Spleen (tissue), 7 donors: ENCODE results near the gene IFNLR1.

Source experiments
- CTCF ChIP-seq, 11 experiments: fragments of 200-600 bp in 7 of 11; fragments of 450-650 bp in 4 of 11; sonication (generic) in 4 of 11; IDR thresholded peaks in 8 of 11; conservative IDR thresholded peaks in 3 of 11; 1 replicate in 7 of 11; 2 replicates in 4 of 11; pipeline versions ENCODE4 v1.4.0 to v1.8.0; 2016 to 2021; ENCODE audit warnings: antibody characterized with exemption in 11 of 11, inconsistent platforms in 4 of 11, mild to moderate bottlenecking in 1 of 11
- POLR2AphosphoS5 ChIP-seq, 3 donors: sonication (generic); formaldehyde crosslinking; IDR thresholded peaks; one replicate each; pipeline ENCODE4 v1.5.1; 2017; ENCODE audit warnings: antibody characterized with exemption in 3 of 3
- donor health status: DM: no; HTN: no; CAD: no; lungs with moderate emphysema.
- donor health status: DM: no; HTN: no; CAD: no.
- donor health status: DM: no; HTN: no; CAD: no.

DNA sequence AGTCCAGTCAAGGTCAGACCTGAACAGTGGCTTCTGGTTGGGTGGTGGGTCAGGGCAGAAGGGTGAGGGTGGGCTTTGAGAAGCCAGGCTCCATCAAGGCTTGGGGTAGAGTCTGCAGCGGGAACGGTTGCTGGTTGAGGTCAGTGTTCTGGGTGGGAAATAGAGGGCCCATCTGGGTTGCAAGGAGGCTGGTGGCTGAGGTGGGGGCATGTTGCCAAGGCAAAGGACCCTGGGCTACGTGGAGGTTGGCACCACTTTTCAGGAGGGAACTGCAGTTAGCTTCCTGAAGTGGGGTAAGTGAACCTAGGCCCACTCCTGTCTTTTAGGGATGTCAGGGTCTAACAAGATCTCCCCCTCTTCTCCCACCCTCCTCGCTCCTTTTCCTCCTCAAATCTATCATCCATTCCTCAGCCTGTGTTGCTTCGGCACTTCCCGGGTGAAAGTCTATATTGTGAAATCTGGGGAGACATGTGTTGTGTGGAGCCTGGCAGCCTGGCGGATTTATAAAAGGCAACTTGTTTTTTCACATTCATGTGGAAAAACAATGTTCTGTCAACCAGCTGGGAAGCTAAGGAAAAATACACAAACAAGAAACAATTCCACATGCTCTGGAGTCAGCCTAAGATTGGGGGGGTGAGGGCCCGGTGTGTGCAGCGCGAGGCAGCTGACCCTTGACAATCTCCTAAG is 45.6 kb downstream of the IFNLR1 start:
- TF ChIP-seq CTCF (IDR thresholded peaks at IDR 0.05 in 8 of 11, conservative IDR thresholded peaks at IDR 0.05 in 3 of 11) (no peak), POLR2AphosphoS5 (IDR thresholded peaks at IDR 0.05) (no peak)
